GM23248 (cell line): ENCODE measurements around the gene ZCCHC8.
"Not testable (repeated sequence)": the region's sequence is repeated elsewhere in the genome, so short reads cannot be mapped to it uniquely, and the experiment has no call there.

ENCODE experiments used
- EZH2 ChIP-seq: fragments of 200-600 bp; sonication (generic); IDR thresholded peaks from 2 replicates; pipeline ENCODE4 v1.6.1; 2018; ENCODE audit warnings: antibody characterized with exemption, mild to moderate bottlenecking; ENCODE audit not compliant: insufficient read depth, poor library complexity, severe bottlenecking
- EZH2phosphoT487 ChIP-seq: fragments of 200-600 bp; sonication (generic); IDR thresholded peaks from 2 replicates; pipeline ENCODE4 v1.6.1; 2018; ENCODE audit warnings: antibody characterized with exemption, moderate library complexity, mild to moderate bottlenecking, low read depth; ENCODE audit not compliant: insufficient read depth

DNA sequence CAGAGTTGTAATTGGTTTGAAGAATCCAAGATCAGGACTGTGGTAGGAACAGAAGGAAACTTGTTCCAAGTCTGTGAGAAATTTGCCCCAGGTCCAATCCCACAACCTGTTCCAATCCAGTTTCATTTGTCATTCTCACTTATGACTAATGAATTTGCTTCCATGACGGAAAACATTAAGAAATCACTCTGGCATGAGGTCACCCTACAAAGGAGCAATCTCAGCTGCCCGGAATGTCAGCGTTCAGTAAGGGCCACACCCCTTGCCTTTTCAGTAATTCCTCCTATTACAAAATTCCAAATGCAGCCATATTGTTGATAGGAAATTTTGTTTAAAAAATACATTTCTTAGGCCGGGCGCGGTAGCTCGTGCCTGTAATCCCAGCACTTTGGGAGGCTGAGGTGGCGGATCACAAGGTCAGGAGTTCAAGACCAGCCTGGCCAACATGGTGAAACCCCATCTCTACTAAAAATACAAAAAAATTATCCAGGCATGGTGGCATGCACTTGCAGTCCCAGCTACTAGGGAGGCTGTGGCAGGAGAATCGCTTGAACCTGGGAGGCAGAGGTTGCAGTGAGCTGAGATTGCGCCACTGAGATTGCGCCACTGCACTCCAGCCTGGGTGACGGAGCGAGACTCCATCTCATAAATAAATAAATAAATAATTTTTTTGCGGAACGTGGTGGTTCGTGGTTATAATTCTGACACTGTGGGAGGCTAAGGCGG lies 36.3 kb downstream of the ZCCHC8 start:
- TF ChIP-seq EZH2, EZH2phosphoT487: not testable (repeated sequence)
